Raji (cell line): ENCODE results near the gene PRKG1.

Source experiments
- POLR2A ChIP-seq: IDR thresholded peaks from 2 replicates; pipeline ENCODE4 v1.6.1; 2011; ENCODE audit warnings: low read depth, low read length, control low read depth; ENCODE audit not compliant: insufficient read depth

Gene PRKG1

DNA sequence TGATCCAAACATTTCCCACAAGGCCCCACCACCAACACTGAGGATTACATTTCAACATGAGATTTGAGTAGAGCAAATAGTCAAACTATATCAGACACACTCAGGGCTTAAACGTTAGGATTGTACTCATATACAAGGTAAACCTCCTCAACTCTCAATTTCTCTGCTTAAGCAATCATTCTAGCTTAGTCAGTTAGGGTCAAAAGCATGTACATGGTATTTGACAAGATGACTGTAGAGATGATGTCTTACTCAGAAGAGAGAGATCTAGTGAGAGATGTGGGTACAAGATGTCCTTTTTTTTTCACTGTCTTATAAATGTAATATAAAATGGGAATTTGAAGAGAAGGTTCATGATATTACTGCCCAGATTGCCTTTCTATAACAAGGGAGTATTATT lies 270.1 kb downstream of the PRKG1 start:
- no peak for TF ChIP-seq POLR2A

DNA sequence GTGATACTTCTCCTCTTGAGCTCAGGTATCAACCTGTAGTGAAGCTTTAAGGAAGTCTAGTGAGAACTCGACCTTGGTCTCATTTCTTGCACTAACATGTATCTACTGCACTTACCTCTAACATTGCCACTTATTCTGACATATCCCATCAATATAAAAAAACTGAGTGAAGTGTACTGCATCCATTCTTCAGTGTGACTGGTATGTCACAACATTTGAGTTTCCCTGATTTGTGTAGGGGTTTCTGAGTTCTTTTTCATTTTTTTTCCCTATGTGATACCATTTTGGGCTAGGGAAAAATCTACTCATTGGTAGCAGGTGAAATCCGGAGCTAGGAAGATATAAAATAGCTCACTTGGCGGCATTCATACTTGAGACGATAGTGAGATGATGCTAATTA lies 274.3 kb downstream of the PRKG1 start:
- no peak for TF ChIP-seq POLR2A

GRCh38 chr10:51357170-51357569 lies 282.9 kb downstream of the PRKG1 start:
- TF ChIP-seq POLR2A, result no peak

GRCh38 chr10:51358227-51358626 lies 283.9 kb downstream of the PRKG1 start:
- TF ChIP-seq POLR2A, result no peak

DNA sequence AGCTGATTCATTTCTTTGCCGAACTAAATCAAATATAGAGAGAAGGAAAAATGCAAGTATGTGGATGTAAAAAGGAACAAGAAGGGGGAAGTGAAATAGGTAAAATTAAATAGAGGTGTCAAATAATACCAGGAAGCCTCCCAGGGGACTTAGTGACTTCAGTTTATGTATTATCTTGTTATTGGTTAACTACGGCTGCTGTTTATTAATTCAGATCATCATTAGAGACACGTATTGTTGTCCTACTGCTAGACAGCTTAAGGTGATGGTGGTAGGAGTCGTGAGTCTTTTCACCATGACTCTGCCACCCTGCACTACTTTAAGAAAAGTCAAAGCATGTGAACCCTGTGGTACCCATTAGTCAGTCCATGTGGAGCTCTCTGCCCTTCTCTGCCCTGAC lies 289.1 kb downstream of the PRKG1 start:
- no peak for TF ChIP-seq POLR2A

DNA sequence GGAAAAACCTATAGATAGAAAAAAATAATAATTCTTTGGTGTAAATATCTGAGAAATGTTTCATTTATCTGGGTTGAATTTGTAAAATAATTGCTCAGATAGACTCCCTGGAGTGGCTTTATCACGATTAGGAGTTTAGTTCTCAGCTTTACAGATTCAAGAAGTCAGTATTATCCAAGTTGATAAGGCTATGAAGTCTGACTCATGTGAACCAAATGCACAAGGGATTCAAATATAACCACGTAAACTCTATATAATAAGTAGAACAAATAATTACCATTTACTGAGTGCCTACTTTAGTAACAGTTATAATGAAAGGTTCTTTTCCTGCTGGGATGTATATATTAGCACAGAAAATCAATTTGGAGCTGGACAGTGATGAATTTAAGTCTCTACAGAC lies 290.4 kb downstream of the PRKG1 start:
- TF ChIP-seq POLR2A, result no peak

DNA sequence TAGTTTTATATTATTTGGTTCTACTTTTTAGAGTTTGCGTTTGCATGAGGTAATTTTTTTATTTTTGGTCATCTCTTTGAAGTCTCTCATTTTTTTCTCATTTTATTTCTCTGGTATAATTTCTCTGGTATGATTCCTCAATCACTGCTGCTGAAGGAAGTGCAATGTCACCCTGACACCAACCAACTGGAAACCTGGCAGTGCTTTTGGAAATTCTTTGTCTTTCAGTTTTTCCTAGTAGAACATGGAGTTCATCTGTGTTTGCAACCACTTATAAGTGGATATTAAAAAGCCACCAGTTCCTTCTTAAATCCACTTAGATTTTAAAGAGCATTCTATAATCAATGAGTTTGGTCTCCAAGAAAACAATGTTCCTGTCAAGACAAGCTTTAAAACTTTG lies 291.8 kb downstream of the PRKG1 start:
- no peak for TF ChIP-seq POLR2A

DNA sequence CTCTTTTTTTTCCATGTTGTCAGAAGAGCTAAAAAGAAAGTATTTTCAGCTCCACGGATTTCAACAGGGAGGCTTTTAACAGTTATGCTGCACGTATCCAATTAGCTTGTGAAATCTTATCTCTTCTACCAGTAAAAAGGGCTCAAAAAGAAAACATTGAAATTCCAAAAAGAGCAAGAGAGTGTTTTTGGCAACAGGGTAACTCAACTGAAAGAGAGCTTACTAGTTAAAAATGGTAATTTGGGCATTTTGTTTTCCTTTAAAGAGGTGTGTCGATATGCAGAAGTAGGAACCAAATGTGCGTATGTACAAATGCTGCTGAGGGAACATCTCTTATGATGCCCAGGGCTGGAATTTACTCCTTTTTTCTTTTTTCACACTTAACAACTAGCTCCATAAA lies 292.8 kb downstream of the PRKG1 start:
- no peak for TF ChIP-seq POLR2A

GRCh38 chr10:51367694-51368093 lies 293.4 kb downstream of the PRKG1 start:
- TF ChIP-seq POLR2A, result no peak

DNA sequence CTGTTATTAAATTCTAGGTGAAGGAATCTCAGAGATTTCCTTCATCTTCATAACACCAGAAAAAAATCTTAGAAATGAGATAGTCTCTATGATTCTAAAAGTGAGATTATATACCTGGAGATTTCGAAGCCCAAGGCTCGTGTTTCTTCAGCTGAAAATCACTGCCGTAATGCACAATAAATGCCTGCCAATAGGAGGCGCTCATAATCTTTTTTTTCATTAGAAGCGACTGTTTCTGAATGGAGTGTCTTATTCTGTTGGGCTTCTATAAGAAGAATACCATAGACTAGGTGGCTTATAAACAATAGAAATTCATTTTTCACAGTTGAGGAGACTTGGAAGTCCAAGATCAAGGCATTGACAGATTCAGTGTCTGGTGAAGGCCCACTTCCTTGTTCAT lies 294.7 kb downstream of the PRKG1 start:
- TF ChIP-seq POLR2A, result no peak

GRCh38 chr10:51369903-51370302 lies 295.6 kb downstream of the PRKG1 start:
- TF ChIP-seq POLR2A, result no peak

DNA sequence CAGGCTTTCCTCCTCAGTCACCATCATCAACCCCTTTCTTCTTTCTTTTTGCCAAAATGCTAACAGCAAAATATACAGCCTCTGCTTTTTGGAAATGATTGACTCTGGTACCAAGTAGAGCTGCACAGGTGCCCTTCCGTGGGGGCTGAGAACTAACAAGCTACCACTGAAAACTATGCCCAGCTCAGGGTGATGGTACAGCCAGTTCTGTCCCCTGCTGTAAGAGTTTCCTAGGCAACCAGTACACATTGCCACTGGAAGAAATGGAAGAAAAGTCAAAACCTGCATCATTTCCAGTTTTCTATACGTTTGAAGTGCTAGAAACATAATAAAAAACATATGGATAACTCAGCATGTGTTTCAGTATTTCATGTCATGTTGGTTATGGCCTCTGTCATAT lies 297.5 kb downstream of the PRKG1 start:
- TF ChIP-seq POLR2A, result no peak

DNA sequence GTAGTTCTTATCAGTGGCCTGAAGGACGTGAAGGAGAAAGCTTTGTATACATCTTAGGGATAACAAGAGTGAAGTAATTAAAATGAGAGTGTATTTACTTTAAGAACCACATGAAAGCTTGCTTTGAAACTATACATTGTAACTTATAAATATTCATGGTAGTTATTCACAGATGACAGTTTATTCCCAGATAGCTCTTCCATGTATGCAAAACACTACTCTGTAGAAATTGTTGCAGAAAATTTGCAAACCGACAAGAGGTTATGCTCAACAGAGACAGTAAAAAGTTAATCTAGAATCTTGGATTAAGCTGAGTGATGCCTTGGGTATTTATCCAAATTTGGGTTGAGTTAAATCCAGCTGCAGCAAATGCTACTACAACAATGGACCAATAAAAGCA lies 301.5 kb downstream of the PRKG1 start:
- no peak for TF ChIP-seq POLR2A

DNA sequence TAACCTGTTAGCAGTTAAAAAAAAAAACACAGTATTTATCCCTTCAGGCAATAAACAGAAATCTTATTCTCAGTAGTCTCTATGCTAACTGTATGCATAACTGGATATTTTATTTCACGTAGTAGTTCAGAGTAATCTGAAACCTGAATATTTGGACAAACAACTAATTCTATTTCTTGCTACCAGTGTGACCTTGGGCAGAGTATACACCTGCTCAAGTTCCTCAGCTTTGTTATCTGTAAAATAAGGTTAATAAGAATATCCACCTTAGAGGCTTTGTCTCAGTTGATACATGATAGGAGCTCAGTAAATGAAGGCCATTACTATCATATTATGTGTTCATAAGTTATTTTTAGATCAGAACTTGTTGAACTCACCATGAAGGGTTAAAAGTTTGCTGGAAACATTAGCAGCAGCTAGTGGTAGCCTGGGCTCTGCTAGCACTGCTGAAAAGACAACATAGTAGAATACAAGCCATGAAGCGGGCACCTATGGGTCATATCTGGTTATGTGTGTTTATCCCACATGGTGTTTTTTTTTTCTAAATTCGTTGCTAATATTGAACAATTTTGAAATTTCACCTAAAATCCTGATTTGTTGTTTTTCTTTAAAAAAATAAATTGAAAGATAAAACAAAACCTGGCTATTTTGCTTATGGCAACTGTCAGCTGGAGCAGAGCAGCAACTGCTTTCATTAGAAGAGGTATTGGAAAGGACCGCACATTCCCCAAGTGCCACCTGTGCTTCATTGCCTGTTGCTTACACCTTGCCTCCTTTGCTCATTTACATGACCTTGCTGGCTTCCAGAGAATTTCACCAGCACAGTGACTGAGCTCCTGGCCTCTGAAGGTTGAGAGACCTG lies 303.0 kb downstream of the PRKG1 start:
- no peak for TF ChIP-seq POLR2A

GRCh38 chr10:51377932-51378599 lies 303.8 kb downstream of the PRKG1 start:
- no peak for TF ChIP-seq POLR2A

DNA sequence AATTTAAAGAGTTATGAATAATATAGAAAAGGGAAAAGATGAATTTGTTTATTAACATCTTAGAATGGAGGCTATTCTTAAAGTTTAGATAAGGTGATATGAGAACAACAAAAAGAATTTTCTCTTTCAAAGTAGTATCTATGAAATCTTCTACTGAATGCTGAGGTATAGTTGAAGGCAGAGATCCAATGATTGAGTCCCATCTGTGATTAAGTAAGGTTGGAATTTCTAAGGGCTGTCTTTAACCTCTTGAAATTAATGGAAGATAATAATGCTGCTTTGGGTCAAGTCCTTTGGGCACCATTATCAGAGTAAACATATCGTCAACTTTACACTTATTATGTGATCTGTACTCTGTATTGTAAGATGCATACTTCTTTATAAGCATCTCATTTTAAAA lies 307.9 kb downstream of the PRKG1 start:
- TF ChIP-seq POLR2A, result no peak
